HUES6 (cell line): ENCODE measurements around the gene SEMA5A.

ENCODE experiments used
- H3K27ac ChIP-seq: 2 replicates; pipeline ENCODE4 v1.7.0; 2013; ENCODE audit warnings: low read depth, mild to moderate bottlenecking, low read length, inconsistent platforms
- H3K27me3 ChIP-seq: 2 replicates; pipeline ENCODE4 v1.6.1; 2013; ENCODE audit warnings: low read length; ENCODE audit not compliant: control insufficient read depth, insufficient read depth
- H3K36me3 ChIP-seq: 2 replicates; pipeline ENCODE4 v1.6.1; 2013; ENCODE audit warnings: low read length; ENCODE audit not compliant: control insufficient read depth, insufficient read depth
- H3K4me1 ChIP-seq: 2 replicates; pipeline ENCODE4 v1.6.1; 2013; ENCODE audit warnings: low read length; ENCODE audit not compliant: control insufficient read depth, insufficient read depth
- H3K4me3 ChIP-seq: 2 replicates; pipeline ENCODE4 v1.5.1; 2013; ENCODE audit warnings: low read depth, low read length
- H3K9ac ChIP-seq: one replicate; pipeline ENCODE4 v1.6.1; 2013; ENCODE audit warnings: mild to moderate bottlenecking, low read length
- H3K9me3 ChIP-seq: 2 replicates; pipeline ENCODE4 v1.6.1; 2013; ENCODE audit warnings: low read depth, low read length; ENCODE audit not compliant: control insufficient read depth, insufficient read depth

SEMA5A gene

DNA sequence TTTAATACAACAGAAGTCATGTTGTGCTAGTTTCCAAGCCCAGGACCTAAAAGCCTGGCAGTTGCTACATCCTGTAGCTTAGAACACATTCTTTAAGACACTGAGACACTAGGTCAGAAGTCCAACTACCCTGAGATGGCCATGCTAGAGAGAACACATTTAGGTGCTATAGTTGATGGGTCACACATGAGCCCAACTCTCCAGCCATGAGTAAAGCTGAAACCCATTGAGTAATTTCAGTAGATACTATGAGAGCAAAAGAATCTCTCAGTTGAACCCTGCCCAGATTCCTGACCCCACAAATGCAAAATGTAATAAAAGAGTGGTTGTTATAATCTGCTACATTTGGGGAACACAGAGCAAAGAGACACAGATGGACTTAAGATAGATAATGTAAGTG is 164.4 kb downstream of the SEMA5A start:
- no peaks in the 10 kb centered on the region for H3K9me3 ChIP-seq
- H3K27ac ChIP-seq, result no peak overlapping the region
- H3K27me3 ChIP-seq, result no peaks in the 10 kb centered on the region
- H3K9ac ChIP-seq, result no peak overlapping the region
- H3K36me3 ChIP-seq, result no peaks in the 10 kb centered on the region
- no peaks in the 10 kb centered on the region for H3K4me1 ChIP-seq
- no peak overlapping the region for H3K4me3 ChIP-seq

- no peaks in the 10 kb centered on the region for H3K27me3 ChIP-seq
- no peak overlapping the region for H3K9ac ChIP-seq
- no peak overlapping the region for H3K27ac ChIP-seq
- no peaks in the 10 kb centered on the region for H3K36me3 ChIP-seq
- no peaks in the 10 kb centered on the region for H3K9me3 ChIP-seq
- H3K4me1 ChIP-seq, result no peaks in the 10 kb centered on the region
- H3K4me3 ChIP-seq, result no peak overlapping the region
Observed at GRCh38 chr5:9380109-9380508, 165.8 kb downstream of the SEMA5A start.

DNA sequence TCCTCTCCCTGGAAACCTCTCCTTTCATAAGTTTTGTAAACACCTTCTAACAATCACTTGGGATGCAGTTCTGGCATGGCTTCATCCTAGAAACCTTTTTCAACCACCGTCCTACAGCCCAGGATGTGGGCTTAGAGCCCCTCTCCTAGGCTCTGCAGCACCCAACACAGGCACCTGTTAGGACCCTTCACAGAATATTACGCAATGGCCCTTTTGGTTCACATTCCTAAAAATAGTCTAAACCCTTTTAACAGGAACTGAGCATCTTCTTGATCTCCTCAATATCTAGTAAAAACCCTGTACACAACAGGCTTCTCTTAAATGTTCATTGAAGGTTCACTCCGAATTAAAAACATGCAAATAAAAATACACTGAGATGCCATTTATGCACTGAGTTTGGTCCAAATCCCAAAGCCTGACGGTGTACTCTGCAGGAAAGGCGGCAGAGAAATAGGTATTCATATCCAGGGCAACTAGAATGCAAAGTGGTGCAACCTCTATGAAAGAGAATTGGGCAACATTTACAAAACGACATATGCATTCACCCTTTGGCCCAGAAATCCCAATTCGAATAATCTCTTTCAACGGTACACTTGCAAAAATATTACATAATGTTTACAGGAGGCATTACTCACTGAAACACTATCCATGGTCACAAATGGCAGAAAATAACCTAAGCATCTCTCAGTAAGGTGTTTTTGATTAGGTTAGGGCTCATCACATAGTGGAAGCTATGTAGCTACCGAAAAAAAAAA is 169.3 kb downstream of the SEMA5A start:
- Histone ChIP-seq H3K9me3 (no peaks in the 10 kb centered on the region), H3K27me3 (no peaks in the 10 kb centered on the region), H3K4me3 (no peak overlapping the region), H3K9ac (no peak overlapping the region), H3K27ac (no peak overlapping the region), H3K4me1 (no peaks in the 10 kb centered on the region), H3K36me3 (no peaks in the 10 kb centered on the region)

- H3K4me3 ChIP-seq, result no peak overlapping the region
- H3K27ac ChIP-seq, result no peak overlapping the region
- no peaks in the 10 kb centered on the region for H3K36me3 ChIP-seq
- H3K27me3 ChIP-seq, result no peaks in the 10 kb centered on the region
- no peaks in the 10 kb centered on the region for H3K9me3 ChIP-seq
- no peaks in the 10 kb centered on the region for H3K4me1 ChIP-seq
- H3K9ac ChIP-seq, result no peak overlapping the region
Observed at GRCh38 chr5:9375756-9376155, 170.1 kb downstream of the SEMA5A start.

- Histone ChIP-seq H3K27me3 (no peaks in the 10 kb centered on the region), H3K9me3 (no peaks in the 10 kb centered on the region), H3K4me1 (no peaks in the 10 kb centered on the region), H3K27ac (no peak overlapping the region), H3K36me3 (no peaks in the 10 kb centered on the region), H3K9ac (no peak overlapping the region), H3K4me3 (no peak overlapping the region)
Observed at GRCh38 chr5:9374025-9374424, 171.8 kb downstream of the SEMA5A start.

- Histone ChIP-seq H3K9ac (no peak overlapping the region), H3K36me3 (no peaks in the 10 kb centered on the region), H3K4me3 (no peak overlapping the region), H3K9me3 (no peaks in the 10 kb centered on the region), H3K27ac (no peak overlapping the region), H3K4me1 (no peaks in the 10 kb centered on the region), H3K27me3 (no peaks in the 10 kb centered on the region)
Observed at GRCh38 chr5:9373571-9373970, 172.3 kb downstream of the SEMA5A start.

DNA sequence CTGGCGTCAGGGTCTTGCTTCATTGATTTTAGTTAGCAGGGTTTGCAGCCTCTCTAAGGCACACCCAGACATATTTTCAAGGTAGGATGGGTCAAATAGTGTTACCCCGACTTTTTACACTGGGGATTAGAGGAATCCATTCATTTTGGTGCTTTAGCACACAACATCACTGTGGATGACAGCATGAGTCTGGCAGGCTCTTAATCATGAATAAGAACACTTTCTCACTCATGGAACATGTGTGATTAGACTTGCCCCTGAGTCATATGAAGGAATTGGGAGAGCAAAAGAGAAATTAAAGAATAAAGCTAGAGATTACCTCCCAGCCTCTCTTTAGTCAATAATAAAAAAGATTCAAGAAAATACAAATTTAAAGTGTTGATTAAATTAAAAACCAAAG is 175.6 kb downstream of the SEMA5A start:
- Histone ChIP-seq H3K36me3 (no peaks in the 10 kb centered on the region), H3K4me1 (peaks cover 8% of the 10 kb centered on the region), H3K9me3 (no peaks in the 10 kb centered on the region), H3K27ac (no peak overlapping the region), H3K4me3 (no peak overlapping the region), H3K27me3 (no peaks in the 10 kb centered on the region), H3K9ac (no peak overlapping the region)

DNA sequence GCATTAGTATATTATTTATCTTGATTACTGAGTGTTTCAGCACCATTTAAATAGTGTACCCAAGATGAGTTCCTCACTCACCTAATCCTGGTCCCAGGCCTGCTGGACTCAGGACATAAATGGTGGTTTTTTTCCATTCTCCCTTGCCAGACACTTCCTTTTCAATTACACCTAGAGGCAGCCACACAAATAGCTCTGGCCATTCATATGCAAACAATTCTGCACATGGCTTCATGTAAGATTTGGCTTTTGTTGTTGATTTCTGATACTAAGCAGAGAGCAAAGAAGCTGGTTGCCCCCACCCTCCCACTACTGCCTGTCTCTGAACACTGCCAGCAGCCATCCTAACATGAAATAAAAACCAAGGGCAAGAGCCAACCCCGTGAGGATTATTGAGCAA is 180.4 kb downstream of the SEMA5A start:
- Histone ChIP-seq H3K27ac (no peak overlapping the region), H3K4me1 (peaks cover 8% of the 10 kb centered on the region), H3K9me3 (no peaks in the 10 kb centered on the region), H3K36me3 (no peaks in the 10 kb centered on the region), H3K4me3 (no peak overlapping the region), H3K27me3 (no peaks in the 10 kb centered on the region), H3K9ac (no peak overlapping the region)

- Histone ChIP-seq H3K27ac (no peak overlapping the region), H3K36me3 (no peaks in the 10 kb centered on the region), H3K4me3 (no peak overlapping the region), H3K27me3 (no peaks in the 10 kb centered on the region), H3K9me3 (no peaks in the 10 kb centered on the region), H3K9ac (no peak overlapping the region), H3K4me1 (peaks cover 8% of the 10 kb centered on the region)
Observed at GRCh38 chr5:9363449-9363848, 182.4 kb downstream of the SEMA5A start.

DNA sequence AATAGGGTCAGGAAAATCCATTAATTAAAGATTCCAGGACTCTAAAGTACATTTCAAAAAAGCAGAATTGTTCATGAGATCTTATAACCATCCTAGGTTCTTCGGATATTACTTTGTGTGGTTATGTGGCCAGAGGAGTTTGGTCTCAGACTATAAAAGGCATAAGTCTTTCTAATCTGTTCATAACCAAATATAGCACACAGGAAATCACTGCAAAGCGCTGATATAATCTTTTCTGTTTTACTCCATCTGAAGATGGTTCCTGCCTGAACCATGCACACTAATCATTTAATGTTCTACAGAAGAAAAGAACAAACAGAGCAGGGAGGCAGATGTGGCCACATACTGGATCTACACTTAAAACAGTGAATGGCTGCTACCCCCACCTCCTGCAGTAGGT is 182.8 kb downstream of the SEMA5A start:
- H3K4me1 ChIP-seq, result peaks cover 8% of the 10 kb centered on the region
- no peak overlapping the region for H3K9ac ChIP-seq
- no peaks in the 10 kb centered on the region for H3K9me3 ChIP-seq
- no peaks in the 10 kb centered on the region for H3K36me3 ChIP-seq
- no peak overlapping the region for H3K4me3 ChIP-seq
- H3K27ac ChIP-seq, result no peak overlapping the region
- no peaks in the 10 kb centered on the region for H3K27me3 ChIP-seq

DNA sequence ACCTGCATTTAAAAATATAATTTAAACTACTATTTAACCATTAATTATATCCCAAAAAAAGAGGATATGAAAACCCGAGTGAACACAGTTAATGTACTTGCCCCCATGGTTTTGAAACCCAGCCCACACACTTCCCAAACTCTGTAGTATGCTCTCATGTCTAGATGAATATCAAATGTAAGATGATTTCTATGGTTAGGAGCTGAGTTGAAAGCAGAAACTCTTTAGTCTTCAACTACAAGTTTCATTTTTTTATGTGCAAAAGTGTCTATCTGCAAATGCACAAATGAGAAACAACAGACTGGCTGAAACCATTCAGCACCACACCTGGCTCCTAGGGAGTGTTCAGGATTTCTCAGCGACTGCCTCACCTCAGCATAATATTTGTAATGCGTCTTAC is 183.3 kb downstream of the SEMA5A start:
- Histone ChIP-seq H3K4me3 (no peak overlapping the region), H3K9me3 (no peaks in the 10 kb centered on the region), H3K36me3 (no peaks in the 10 kb centered on the region), H3K27me3 (no peaks in the 10 kb centered on the region), H3K9ac (no peak overlapping the region), H3K27ac (no peak overlapping the region), H3K4me1 (peaks cover 8% of the 10 kb centered on the region)
